Right hindlimb (tissue), 1 donor: ENCODE measurements around the gene LRGUK.
"Not testable (repeated sequence)": the region's sequence is repeated elsewhere in the genome, so short reads cannot be mapped to it uniquely, and the experiment has no call there.

Source experiments
- DNase-seq: peaks from one replicate; pipeline ENCODE4 v3.0.0-alpha.2; 2018

Gene LRGUK

GRCh38 chr7:134248196-134248595 is 121.1 kb downstream of the LRGUK start:
- DNase-seq, result no peak

- no peak for DNase-seq
These were observed 127.2 kb downstream of the LRGUK start for GRCh38 chr7:134254311-134254710.

GRCh38 chr7:134255814-134256213 is 128.7 kb downstream of the LRGUK start:
- DNase-seq, result no peak

GRCh38 chr7:134262322-134262721 is 135.2 kb downstream of the LRGUK start:
- DNase-seq, result no peak

GRCh38 chr7:134276951-134277350 is 149.8 kb downstream of the LRGUK start:
- DNase-seq, result no peak

GRCh38 chr7:134278502-134279153 is 151.5 kb downstream of the LRGUK start:
- no peak for DNase-seq

- DNase-seq, result no peak
These were observed 152.2 kb downstream of the LRGUK start for GRCh38 chr7:134279336-134279735.

- DNase-seq, result no peak
These were observed 152.8 kb downstream of the LRGUK start for GRCh38 chr7:134279898-134280297.

- DNase-seq, result no peak
These were observed 153.4 kb downstream of the LRGUK start for GRCh38 chr7:134280508-134280907.

GRCh38 chr7:134284011-134284410 is 156.9 kb downstream of the LRGUK start:
- DNase-seq, result no peak

- DNase-seq, result no peak
These were observed 157.8 kb downstream of the LRGUK start for GRCh38 chr7:134284952-134285351.

- no peak for DNase-seq
These were observed 160.9 kb downstream of the LRGUK start for GRCh38 chr7:134287916-134288659.

GRCh38 chr7:134289423-134289822 is 162.3 kb downstream of the LRGUK start:
- DNase-seq, result no peak

- no peak for DNase-seq
These were observed 162.7 kb downstream of the LRGUK start for GRCh38 chr7:134289841-134290240.

- DNase-seq, result no peak
These were observed 163.1 kb downstream of the LRGUK start for GRCh38 chr7:134290286-134290685.

GRCh38 chr7:134293002-134293740 is 166.0 kb downstream of the LRGUK start:
- no peak for DNase-seq

GRCh38 chr7:134295982-134296381 is 168.8 kb downstream of the LRGUK start:
- DNase-seq, result not testable (repeated sequence)

GRCh38 chr7:134297489-134297888 is 170.3 kb downstream of the LRGUK start:
- DNase-seq, result no peak

- no peak for DNase-seq
These were observed 172.0 kb downstream of the LRGUK start for GRCh38 chr7:134298902-134299683.

GRCh38 chr7:134300988-134301387 is 173.8 kb downstream of the LRGUK start:
- DNase-seq, result no peak

GRCh38 chr7:134301592-134301991 is 174.5 kb downstream of the LRGUK start:
- DNase-seq, result no peak

GRCh38 chr7:134302120-134302519 is 175.0 kb downstream of the LRGUK start:
- no peak for DNase-seq

GRCh38 chr7:134307320-134307719 is 180.2 kb downstream of the LRGUK start:
- DNase-seq, result no peak
